ENCODE data around the gene SP7.
"Not testable (repeated sequence)": the region's sequence is repeated elsewhere in the genome, so short reads cannot be mapped to it uniquely, and the experiment has no call there.

DNA sequence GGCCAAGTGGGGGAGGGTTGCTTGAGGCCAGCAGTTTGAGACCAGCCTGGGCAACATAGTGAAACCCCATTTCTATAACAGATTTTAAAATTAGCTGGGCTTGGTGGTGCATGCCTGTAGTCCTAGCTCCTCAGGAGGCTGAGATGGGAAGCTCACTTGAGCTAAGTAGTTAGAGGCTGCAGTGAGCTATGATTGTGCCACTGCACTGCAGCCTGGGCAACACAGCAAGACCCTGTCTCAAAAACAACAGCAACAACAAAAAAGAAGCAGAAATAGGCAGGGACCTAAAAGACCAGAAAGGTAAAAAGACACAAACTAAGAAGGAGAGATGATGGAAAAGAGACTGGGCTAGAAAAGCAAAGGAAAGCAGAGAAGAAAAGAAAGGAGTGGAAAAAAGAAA is 3.8 kb downstream of the SP7 start:
- not testable (repeated sequence) for TF ChIP-seq CHD4 (IDR thresholded peaks at IDR 0.05); MYB (IDR thresholded peaks at IDR 0.05; ENCODE audit: borderline replicate concordance, low read depth, low read length); RCOR1 (conservative IDR thresholded peaks at IDR 0.05; ENCODE audit: low read depth, low read length); CTCF (IDR thresholded peaks at IDR 0.05 in 2 of 3, conservative IDR thresholded peaks at IDR 0.05 in 1 of 3; ENCODE audit: control insufficient read depth in 2 of 3, extremely low read depth in 1 of 3, insufficient read depth in 1 of 3, low read depth in 3 of 3, low read length in 3 of 3); DPF2 (IDR thresholded peaks at IDR 0.05); IRF4 (IDR thresholded peaks at IDR 0.05; ENCODE audit: low read depth, low read length); EZH2 (IDR thresholded peaks at IDR 0.05; ENCODE audit: borderline replicate concordance, control insufficient read depth, low read depth, low read length); NRF1 (conservative IDR thresholded peaks at IDR 0.05; ENCODE audit: low read depth, low read length); RFX5 (IDR thresholded peaks at IDR 0.05; ENCODE audit: low read depth, low read length); EP300 (IDR thresholded peaks at IDR 0.05; ENCODE audit: borderline replicate concordance in 1 of 2, control insufficient read depth in 1 of 2, low read depth in 2 of 2, low read length in 2 of 2); HDGF (IDR thresholded peaks at IDR 0.05); TAF1 (IDR thresholded peaks at IDR 0.05; ENCODE audit: borderline replicate concordance, low read depth, low read length)
